Left renal cortex interstitium (tissue), 4 donors: Measurements from ENCODE around the gene TICAM2. TPM values are rescaled to one million over a fixed set of nuclear protein-coding genes. Genes with fewer than 3 reads are reported as not detected.
"Not testable (repeated sequence)": the region's sequence is repeated elsewhere in the genome, so short reads cannot be mapped to it uniquely, and the experiment has no call there.

Experiments used
- DNase-seq, 4 donors: peaks; one replicate each; pipeline ENCODE4 v3.0.0-alpha.2; 2013; ENCODE audit warnings: low read depth in 4 of 4, low spot score in 2 of 4, missing footprints in 1 of 4
- polyA plus RNA-seq, 4 donors: library from polyadenylated mRNA; unstranded; fragments of 120-200 nt; gene quantifications; one replicate each; pipeline ENCODE4 v1.2.1, GENCODE V29; 2013; ENCODE audit not compliant: insufficient read length in 4 of 4

The TICAM2 gene, protein sequence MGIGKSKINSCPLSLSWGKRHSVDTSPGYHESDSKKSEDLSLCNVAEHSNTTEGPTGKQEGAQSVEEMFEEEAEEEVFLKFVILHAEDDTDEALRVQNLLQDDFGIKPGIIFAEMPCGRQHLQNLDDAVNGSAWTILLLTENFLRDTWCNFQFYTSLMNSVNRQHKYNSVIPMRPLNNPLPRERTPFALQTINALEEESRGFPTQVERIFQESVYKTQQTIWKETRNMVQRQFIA
- polyA plus RNA-seq: 1 to 10 TPM; 2.4 to 7.2 (median 4.2) TPM

- peak in 2 of 4 donors; percentile 32 to 56 for DNase-seq
These were observed at the start of gene TICAM2 for GRCh38 chr5:115601701-115602590. TSS of gene TICAM2 (minus strand) at chr5:115602479. CDS start at chr5:115581256, 21,223 bp downstream.

DNA sequence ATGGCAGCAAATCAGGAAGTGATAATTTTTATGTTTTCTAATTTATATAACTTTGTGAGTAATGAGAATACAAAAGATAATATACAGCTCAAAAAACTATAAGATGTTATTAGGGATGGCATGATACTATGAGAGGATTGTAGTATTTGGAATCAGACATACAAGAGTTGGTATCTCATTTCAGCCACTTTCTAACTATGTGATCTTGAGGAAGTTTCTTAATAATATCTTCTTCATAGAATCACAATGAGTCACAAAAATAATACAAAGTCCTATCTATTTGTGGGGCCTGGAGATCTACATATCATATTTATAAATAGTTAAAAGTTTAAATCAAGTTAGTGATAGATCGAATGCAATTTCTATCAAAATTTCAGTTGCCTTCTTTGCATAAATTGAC is 47.3 kb upstream of the TICAM2 start:
- DNase-seq: no peak

DNA sequence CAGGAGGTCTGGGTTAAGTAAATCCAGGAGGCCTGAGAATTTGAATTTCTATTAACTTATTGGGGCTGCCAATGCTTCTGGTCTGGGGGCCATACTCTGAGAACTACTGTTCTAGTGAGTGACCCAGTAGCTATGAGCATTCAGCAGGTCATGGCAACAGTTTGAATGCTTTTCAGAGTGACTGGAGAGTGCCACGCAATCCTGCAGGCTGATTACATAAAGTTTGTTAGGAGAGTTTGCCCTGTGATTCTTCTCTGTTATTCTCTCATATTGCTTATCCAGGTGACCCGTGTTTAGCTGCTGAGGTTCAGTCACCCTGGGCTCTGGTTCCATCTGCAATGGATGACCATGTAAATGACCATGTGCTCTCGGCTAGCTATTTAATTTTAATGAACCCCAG is 45.8 kb upstream of the TICAM2 start:
- DNase-seq: no peak

DNA sequence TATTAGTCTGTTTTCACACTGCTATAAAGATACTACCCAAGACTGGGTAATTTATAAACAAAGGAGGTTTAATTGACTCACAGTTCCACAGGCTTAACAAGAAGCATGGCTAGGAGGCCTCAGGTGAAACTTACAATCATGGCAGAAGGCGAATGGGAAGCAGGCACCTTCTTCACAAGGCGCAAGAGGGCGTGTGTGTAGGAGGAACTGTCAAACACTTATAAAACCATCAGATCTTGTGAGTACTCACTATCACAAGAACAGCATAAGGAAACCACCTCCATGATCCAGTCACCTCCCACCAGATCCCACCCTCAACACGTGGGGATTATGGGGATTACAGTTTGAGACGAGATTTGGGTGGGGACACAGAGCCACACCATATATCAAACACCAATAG is 43.1 kb upstream of the TICAM2 start:
- DNase-seq: not testable (repeated sequence)

DNA sequence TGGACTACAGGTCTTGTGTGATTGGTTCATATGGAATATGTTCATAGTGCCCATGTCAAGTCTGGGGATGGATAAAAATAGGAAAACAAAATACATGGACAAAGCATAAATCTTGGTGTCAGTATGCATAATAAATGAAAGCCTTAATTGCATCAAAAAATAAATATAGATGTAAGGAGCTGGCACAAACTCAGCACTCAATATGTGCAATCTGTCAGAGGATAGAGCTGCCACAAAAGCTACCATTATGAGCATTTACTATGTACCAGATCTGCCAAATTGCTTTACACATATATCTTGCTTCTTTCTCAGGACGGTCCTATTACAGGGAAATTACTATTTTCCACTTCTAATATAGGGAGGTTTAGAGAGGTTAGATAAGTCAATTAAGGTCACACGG is 41.8 kb upstream of the TICAM2 start:
- DNase-seq: no peak

DNA sequence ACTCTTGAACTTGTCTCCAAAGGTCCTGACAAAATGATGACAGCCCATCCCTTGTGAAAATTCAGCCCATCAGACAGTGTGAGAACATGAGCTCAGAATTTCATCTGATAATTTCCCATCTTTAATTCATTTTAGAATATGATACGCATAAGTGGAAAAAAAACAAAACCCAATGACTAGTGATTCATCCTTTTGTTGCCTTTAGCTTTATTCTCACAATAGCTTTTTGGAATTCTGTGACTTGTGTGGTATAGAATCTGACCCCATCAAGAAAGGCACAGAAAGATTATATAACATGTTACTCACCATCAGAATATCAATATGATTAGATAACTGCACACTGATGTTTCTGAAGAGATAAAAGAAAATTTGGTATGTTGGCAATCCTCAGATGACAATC is 39.7 kb upstream of the TICAM2 start:
- DNase-seq: no peak

DNA sequence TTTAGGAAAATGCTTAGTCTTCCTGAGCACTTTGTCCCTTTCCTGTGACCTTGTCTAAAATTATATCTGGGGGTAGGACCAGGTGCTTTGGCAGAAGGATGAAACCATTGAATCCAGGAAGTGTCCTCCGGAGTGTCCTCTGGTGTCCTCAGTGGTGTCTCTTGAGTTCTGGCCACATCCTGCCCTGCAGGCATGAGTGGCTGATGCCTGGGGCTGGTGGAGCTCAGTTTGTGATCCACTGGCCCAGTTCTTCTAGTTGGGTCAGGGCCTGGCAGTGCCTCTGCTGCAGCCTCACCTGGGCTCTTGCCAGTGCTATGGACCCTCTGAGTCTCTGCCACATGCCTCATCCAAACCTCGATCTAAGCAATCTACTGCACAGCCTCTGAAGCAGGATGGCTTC is 38.0 kb upstream of the TICAM2 start:
- no peak for DNase-seq

GRCh38 chr5:115639377-115639776 is 37.1 kb upstream of the TICAM2 start:
- no peak for DNase-seq

- no peak for DNase-seq
These were observed 35.2 kb upstream of the TICAM2 start for GRCh38 chr5:115637507-115637906.

DNA sequence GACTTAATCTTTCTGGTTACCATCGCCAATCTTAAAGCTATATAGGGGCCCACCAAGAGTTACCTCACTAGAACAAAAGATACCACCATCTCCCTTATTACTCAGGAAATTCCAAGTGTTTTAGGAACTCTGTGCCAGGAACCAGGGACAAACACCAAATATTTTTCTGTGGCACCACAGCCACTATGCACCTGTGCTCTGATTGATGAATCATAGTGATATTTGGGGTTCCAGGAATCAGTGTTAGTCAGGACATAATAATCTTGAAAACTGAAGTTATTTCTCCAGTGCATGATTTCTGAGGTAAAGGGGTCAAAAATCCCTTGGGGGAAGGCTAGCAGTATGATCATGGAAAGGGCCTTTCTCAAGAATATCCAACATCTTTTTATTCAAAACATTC is 33.7 kb upstream of the TICAM2 start:
- DNase-seq: no peak

GRCh38 chr5:115634343-115635132 is 32.3 kb upstream of the TICAM2 start:
- peak in 3 of 4 donors; percentile 56 to 78 (median 58) for DNase-seq

DNA sequence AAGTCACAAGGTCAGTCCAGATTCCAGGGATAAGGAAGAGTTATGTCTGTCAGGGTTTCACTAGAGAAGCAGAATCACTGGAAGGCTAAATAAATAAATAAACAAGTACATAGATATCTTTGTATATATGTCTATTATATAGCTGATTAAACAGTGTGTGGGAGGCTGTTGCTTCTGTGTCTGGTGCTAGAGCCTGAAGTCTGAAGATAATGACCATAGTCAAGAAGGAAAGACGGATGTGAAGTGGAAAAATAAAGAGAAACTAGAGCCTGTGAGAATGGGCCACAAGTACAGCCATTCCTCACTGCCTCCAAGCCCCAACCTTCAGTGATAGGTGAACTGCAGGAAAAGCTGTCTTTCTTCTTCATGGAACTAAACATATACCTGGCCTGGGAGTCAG is 27.6 kb upstream of the TICAM2 start:
- DNase-seq: no peak

DNA sequence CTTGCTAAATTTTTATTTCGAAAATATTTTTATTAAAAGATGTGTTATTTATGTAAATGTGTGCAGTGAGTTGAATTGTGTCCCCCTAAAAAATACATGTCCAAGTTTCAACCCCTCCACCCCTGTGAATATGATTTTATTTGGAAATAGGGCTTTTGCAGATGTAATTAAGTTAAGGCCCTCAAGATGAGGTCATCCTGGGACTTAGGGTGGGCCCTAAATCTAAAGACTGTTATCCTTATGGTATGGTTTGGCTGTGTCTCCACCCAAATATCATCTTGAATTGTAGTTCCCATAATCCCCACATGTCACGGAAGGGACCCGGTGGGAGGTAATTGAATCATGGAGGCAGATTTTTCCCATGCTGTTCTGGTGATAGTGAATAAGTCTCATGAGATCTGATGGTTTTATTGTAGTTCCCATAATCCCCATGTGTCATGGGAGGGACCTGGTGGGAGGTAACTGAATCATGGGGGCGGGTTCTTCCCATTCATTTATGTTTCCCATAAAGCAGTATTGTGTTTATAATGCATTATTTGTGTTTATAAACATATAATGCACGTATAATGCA is 25.1 kb upstream of the TICAM2 start:
- DNase-seq: no peak

DNA sequence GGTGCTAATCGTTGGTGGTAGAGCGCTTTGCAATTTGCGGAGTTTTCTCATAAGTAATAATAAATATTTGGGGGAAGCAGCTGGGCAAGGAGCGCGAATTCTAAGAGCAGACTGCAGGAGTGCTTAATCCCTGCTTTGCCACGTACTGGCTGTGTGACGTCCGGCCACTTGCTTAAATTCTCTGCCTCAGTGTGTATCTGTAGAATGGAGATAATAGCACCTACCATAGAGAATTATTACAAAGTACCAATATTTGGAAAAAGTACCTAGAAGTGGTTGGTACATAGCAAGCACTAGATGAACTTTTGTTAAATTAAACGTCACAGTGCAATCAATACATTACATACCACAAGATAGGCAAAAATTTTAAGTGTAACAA is 24.2 kb upstream of the TICAM2 start:
- DNase-seq: peak in 1 of 4 donors; percentile 48

- peak; percentile 89 to 96 (median 94) for DNase-seq
These were observed 23.5 kb upstream of the TICAM2 start, which contains the start of gene TMED7 for GRCh38 chr5:115625579-115626444. TSS of gene TMED7 (minus strand) at chr5:115626036. CDS start at chr5:115625792, 244 bp downstream.

- no peak for DNase-seq
These were observed 22.7 kb upstream of the TICAM2 start for GRCh38 chr5:115624994-115625393.

DNA sequence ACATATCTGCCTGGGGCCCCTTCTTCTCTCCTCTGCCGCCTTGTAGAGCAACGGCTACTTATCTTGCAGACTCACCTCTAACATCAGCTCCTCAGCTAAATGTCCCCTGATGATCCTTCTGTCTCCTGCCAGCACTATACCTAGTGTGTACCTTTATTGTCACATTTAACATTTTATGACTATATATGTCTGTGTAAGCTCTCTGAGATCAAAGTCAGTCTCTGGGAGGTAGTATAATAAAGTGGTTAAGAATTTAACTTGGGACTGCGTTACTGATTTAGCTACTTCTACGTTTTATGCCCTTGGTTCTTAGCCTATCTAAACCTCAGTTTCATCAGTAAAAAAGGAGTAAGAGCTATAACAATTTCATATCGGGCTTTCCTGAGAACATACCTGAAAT is 21.4 kb upstream of the TICAM2 start:
- no peak for DNase-seq

- no peak for DNase-seq
These were observed 19.2 kb upstream of the TICAM2 start for GRCh38 chr5:115621365-115621900.

DNA sequence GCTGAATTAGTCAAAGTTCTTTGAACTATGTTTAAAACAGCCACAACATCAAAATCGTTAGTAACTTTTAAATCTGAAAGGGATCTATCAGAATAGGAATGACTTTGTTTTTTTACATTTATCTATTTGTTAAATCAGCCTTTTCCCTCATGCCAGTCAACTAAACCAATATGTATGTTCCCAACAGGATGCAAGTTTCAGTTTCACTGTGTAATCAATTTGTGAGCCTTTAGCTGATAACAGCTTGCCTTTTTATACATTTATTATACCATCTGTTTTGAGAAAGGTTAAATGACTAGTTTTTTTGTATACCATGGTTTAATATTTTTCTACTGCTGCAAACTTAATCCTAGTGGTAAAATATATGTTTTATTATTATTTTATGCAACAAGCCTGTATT is 14.6 kb upstream of the TICAM2 start:
- no peak for DNase-seq
